IPS DF 19.7 (cell line): ENCODE results near the gene SEC62.

ENCODE experiments used
- DNase-seq: peaks from one replicate; pipeline ENCODE4 v3.0.0-alpha.2; 2013; ENCODE audit warnings: low read depth, low spot score

SEC62 gene

GRCh38 chr3:169966951-169967915 lies 626 bp downstream of the SEC62 start:
- DNase-seq, result no peak

- no peak for DNase-seq
These were observed 1.7 kb downstream of the SEC62 start for GRCh38 chr3:169968224-169968885.

- DNase-seq, result no peak
These were observed 2.8 kb downstream of the SEC62 start for GRCh38 chr3:169969174-169970095.

- no peak for DNase-seq
These were observed 4.2 kb downstream of the SEC62 start for GRCh38 chr3:169970847-169971246.

- no peak for DNase-seq
These were observed 4.9 kb downstream of the SEC62 start for GRCh38 chr3:169971522-169971921.

- DNase-seq, result no peak
These were observed 13.4 kb downstream of the SEC62 start for GRCh38 chr3:169980055-169980454.

GRCh38 chr3:169984292-169984691 lies 17.7 kb downstream of the SEC62 start:
- no peak for DNase-seq

GRCh38 chr3:169990431-169990830 lies 23.8 kb downstream of the SEC62 start:
- DNase-seq, result no peak

- no peak for DNase-seq
These were observed 25.5 kb downstream of the SEC62 start for GRCh38 chr3:169992156-169992555.

- no peak for DNase-seq
These were observed 26.2 kb downstream of the SEC62 start for GRCh38 chr3:169992781-169993180.

GRCh38 chr3:169993761-169994160 lies 27.2 kb downstream of the SEC62 start:
- no peak for DNase-seq

- DNase-seq, result no peak
These were observed 29.5 kb downstream of the SEC62 start for GRCh38 chr3:169996063-169996462.

GRCh38 chr3:169998668-169999131 lies 32.1 kb downstream of the SEC62 start:
- no peak for DNase-seq

GRCh38 chr3:169999433-169999832 lies 32.8 kb downstream of the SEC62 start:
- DNase-seq, result no peak

- no peak for DNase-seq
These were observed 33.4 kb downstream of the SEC62 start for GRCh38 chr3:170000051-170000450.

GRCh38 chr3:170002231-170002630 lies 35.6 kb downstream of the SEC62 start:
- DNase-seq, result no peak

- no peak for DNase-seq
These were observed 36.3 kb downstream of the SEC62 start for GRCh38 chr3:170002879-170003278.

- no peak for DNase-seq
These were observed 37.3 kb downstream of the SEC62 start for GRCh38 chr3:170003881-170004356.

GRCh38 chr3:170007031-170007663 lies 40.5 kb downstream of the SEC62 start:
- no peak for DNase-seq

- no peak for DNase-seq
These were observed 43.9 kb downstream of the SEC62 start for GRCh38 chr3:170010498-170010897.
